Stimulated activated naive CD4-positive, alpha-beta T cell treated with Interleukin-2 at 50 U/mL for 16 hours (primary cell): ENCODE results near the gene RBL1.
"Not testable (repeated sequence)": the region's sequence is repeated elsewhere in the genome, so short reads cannot be mapped to it uniquely, and the experiment has no call there.

ENCODE experiments used
- DNase-seq: peaks from one replicate; lab custom pipeline; 2025; lab: John Stamatoyannopoulos, UW

Gene RBL1, protein sequence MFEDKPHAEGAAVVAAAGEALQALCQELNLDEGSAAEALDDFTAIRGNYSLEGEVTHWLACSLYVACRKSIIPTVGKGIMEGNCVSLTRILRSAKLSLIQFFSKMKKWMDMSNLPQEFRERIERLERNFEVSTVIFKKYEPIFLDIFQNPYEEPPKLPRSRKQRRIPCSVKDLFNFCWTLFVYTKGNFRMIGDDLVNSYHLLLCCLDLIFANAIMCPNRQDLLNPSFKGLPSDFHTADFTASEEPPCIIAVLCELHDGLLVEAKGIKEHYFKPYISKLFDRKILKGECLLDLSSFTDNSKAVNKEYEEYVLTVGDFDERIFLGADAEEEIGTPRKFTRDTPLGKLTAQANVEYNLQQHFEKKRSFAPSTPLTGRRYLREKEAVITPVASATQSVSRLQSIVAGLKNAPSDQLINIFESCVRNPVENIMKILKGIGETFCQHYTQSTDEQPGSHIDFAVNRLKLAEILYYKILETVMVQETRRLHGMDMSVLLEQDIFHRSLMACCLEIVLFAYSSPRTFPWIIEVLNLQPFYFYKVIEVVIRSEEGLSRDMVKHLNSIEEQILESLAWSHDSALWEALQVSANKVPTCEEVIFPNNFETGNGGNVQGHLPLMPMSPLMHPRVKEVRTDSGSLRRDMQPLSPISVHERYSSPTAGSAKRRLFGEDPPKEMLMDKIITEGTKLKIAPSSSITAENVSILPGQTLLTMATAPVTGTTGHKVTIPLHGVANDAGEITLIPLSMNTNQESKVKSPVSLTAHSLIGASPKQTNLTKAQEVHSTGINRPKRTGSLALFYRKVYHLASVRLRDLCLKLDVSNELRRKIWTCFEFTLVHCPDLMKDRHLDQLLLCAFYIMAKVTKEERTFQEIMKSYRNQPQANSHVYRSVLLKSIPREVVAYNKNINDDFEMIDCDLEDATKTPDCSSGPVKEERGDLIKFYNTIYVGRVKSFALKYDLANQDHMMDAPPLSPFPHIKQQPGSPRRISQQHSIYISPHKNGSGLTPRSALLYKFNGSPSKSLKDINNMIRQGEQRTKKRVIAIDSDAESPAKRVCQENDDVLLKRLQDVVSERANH

DNA sequence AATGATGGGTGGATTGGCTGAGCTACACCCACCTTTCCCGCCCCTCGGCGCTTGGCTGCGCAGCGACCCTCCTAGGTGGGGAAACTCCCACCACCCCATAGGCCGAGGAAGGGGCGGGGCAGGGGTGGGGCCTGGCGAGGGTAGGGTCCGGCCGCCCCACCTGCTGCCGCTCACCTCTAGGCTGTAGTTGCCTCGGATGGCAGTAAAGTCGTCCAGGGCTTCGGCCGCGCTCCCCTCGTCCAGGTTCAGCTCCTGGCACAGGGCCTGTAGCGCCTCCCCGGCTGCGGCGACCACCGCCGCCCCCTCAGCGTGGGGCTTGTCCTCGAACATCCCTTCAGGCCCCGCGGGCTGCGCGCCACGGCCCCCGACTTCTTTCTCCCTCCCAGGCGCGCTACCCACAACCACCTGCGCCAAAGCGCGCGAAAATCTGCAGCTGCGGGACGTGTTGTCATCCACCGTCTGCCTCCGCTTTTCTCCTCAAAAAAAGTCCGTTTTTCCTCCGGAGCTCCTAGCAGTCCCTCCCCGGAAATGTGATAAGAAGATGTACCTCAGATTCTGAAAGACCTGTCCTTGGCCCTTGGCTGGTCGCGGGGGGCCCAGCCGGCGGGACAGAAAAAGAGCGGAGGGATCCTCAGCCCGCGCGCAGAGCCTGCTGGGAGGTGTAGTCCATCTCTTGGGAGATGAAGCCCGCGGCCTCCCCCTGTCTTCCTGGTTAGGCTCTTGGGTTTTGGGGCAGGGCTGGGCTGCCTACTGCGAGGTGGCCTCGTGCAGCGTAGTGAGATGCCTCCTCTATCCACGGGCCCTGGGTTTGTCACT is at the start of gene RBL1:
Gene RBL1 (minus strand): TSS at position 399 of the 816 bp plus-strand sequence. CDS start 69 bp downstream, at position 330.
- DNase-seq = peak; percentile 85

DNA sequence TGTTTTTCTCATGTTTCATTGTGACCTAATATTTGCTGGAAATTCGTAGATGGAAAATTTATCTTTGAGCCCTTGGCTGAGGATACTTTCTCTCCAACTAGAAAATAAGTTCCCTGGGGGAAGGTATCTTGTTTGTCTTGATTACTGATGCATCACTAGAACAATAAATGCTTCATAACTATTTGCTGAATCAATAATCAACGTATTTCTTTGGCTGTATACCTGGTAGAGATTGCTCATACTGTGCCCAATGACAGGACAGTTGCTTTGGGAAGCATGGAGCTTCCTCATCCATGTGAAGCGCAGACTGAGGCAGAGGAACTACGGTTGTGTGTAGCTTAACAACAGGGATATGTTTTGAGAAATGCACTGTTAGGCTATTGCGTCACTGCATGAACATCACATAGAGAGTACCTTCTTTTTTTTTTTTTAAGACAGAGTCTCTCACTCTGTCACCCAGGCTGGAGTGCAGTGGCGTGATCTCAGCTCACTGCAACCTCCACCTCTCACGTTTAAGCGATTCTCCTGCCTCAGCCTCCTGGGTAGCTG is 49.1 kb upstream of the RBL1 start:
- no peak for DNase-seq

DNA sequence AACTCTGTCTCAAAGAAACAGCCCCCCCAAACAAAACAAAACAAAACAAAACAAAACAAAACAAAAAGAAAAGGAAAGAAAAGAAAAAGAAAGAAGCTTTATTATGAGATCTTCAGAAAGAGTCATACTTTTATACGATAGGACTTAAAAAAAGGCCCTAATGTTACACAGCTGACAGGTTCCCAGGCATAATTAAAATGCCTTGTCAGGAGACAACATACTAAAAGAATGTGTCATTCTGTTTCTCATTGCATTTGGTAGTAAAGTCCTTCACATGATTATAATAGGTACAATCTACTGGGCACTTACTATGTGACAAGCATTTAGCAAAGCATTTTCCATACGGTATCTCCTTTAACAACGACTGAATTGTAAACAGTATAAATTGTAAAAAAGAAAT is 46.9 kb upstream of the RBL1 start:
- DNase-seq = no peak

DNA sequence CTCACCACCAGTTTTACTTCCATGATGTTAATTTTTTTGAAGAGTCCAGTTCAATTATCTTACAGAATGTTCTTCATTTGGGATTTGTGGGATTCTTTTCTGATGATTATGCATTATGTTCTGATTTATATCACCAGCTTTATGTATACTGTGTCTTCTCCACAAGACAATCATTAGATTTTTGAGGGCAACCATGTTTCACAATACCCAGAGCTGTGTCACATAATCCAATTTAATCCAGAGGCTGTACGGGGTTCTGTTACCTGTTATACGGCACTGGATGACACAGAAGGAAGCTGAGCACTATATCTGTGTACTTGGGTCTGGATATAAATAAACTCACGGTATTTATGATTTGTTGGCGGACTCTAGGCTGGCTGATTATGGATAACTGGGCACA is 41.8 kb upstream of the RBL1 start:
- no peak for DNase-seq

DNA sequence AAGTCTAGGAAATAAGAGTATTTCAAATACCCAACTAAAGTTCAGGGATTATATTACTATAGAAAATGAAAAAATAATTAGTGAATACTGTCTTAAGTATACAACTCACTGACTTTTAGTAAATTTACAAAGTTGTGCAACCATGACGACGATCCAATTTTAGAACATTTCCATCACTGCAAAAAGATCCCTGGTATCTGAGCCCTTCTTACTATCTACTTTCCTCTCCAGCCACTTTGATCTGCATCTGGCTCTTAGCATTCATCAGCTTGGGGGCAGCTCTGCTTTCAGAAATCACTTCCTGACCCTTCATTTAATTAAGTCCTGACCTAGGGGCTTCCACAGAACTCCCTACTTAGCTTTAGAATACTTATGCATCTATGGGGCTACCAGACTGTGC is 38.2 kb upstream of the RBL1 start:
- no peak for DNase-seq

DNA sequence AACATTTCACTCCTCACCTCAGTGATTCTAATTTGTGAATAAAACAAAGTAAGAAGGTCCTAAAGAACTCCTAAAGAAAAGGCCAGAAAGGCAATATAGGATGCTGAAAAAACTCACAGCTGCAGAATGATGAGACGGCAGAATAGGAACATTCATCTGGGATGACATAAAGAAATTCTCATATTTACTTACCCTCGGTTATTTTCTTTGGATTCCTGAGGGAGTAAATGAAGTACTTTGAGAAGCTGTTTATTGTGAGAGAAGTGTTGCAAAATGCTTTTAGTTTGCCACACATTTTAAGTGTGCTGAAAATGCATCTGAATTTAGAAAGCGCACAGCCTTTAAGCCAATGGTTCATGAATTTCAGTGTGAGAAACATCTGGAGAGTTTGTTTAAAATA is 35.7 kb upstream of the RBL1 start:
- DNase-seq = no peak

DNA sequence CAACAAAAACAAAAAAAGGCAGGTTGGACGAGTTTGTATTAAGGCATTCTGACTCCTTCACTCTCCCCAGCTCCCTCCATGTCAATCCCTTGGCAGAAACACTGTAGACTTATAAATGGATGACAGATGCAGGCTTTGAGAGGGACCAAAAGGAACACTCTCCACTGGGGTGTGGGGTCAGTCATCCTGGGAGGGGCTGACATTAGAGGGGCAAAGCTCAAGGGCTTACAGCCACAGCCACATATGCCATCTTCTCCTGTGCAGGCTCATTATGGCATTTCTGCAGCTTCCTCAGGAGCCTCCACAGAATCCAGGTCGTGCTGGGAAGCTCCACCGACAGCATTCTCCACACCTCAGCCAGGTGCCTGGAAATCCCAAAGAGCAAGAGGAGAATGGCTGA is 33.0 kb upstream of the RBL1 start:
- no peak for DNase-seq

DNA sequence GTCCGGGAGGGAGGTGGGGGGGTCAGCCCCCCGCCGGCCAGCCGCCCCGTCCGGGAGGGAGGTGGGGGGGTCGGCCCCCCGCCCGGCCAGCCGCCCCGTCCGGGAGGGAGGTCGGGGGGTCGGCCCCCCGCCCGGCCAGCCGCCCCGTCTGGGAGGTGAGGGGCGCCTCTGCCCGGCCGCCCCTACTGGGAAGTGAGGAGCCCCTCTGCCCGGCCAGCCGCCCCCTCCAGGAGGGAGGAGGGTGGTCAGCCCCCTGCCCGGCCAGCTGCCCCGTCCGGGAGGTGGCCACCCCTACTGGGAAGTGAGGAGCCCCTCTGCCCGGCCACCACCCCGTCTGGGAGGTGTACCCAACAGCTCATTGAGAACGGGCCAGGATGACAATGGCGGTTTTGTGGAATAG is 30.5 kb upstream of the RBL1 start:
- DNase-seq = not testable (repeated sequence)

DNA sequence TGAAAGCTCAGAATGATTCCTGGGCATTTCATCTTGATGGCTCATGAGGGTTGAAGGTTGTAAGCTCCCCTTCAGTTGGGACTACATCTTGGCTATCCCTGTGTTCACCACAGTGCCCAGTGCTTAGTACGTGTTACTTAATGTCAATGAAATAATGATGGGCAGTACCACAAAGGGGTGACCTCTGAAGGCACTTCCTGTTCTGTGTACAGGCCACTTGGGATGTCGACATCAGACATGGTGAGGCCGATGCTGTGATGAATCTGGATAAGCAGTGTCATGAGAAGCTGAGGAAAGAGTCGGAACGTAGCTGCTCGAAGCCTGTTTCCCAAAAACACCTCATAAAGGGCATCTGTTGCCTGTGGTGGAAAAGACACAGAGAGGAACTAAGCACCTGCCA is 27.6 kb upstream of the RBL1 start:
- no peak for DNase-seq

DNA sequence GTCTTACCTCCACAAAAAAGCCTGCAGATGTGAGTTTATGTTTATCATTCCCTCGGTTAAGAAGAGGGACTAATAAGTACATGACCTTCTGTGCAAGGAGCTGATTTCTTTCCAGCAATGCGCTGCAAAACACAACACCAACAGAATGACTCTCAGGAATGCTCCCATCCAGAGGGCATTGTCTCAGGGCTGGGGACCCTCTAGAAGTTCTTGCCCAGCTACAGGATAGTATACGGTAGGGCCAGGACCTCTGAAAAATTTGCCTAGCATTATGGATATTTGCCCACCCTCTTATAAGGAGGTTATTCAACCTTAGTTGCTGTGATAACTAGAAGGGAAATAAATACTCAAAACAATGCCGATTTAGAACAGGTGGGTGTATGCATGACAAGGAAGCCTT is 24.7 kb upstream of the RBL1 start:
- no peak for DNase-seq

DNA sequence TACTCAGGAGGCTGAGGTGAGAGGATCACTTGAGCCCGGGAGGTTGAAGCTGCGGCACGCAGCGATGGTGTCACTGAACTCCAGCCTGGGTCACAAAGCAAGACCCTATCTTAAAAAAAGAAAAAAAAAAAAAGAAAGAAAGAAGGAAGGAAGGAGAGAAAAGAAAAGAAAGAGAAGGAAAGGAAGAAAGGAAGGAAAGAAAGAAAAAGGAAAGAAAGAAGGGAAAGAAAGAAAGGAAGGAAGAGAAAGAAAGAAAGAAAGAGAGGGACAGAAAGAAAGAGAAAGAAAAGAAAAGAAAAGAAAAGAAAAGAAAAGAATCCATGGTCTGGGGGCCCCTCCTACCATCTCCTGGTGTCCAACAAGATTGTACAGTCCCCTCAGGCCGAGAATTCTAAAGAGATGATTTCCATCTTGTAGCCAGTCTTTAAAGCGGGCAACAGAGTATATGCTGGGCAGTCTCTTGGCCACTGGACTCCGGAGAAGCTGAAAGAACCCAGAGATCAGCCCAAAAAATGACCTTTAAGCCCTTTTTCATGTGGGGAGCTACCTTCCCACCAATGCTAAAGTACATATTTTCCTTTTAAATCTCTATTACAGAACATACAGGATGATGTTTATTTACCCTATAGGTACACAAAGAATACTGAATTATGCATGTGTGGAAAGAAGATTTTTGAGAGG is 23.7 kb upstream of the RBL1 start:
- DNase-seq = no peak

DNA sequence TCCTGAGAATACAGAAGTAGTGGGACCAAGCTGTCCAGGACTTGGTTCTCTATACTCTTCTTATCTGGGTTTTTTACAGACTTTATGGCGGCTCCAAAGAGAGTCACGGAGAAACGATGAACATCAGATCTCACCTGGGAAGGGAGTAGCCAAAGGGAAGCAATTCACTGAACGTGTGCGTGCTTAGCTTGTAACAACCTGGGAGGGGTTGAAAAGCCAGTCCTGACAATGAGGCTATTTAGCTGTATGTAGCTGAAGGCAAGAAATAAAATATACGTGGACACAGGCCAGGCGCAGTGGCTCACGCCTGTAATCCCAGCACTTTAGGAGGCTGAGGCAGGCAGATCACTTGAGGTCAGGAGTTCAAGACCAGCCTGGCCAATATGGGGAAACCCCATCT is 18.2 kb upstream of the RBL1 start:
- DNase-seq = no peak

DNA sequence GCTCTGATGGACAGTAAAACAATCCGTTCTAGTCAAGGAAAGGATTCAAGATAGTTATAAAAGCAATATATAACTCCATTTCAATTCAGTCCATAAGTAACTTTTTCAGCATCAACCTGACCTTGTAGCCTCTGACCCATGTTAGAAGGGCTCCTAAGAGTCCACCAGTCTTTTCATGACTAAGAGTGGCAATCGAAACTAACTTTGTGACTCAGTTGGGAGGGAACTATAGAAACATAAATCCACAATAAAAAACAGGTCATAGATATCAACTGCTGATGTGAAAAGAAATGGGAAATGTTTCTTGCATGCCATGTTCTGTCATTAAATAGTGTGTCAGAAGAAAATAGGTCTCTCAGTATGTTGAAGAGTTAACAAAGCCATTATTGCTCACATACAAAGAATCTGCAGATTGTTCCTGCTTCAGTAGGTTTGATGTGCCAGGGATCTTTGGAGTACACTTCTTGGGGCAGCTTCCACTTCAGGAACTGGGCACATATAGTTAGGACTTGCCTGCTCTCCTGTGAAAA is 16.2 kb upstream of the RBL1 start:
- DNase-seq = no peak

DNA sequence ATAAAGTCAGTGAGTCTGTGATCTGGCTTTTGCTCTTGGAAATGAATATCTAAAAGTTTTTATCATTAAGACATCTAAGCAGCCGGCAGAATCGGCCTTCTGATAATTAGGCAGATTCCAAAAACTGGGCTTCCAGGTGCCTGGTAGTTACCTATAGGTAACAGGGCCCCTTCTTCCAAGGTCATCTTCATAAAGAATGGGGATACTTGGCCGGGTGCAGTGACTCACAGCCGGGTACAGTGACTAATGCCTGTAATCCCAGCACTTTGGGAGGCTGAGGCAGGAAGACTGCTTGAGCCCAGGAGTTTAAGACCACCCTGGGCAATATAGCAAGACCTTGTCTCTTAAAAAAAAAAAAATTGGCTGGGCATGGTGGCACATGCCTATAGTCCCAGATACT is 12.9 kb upstream of the RBL1 start:
- no peak for DNase-seq

DNA sequence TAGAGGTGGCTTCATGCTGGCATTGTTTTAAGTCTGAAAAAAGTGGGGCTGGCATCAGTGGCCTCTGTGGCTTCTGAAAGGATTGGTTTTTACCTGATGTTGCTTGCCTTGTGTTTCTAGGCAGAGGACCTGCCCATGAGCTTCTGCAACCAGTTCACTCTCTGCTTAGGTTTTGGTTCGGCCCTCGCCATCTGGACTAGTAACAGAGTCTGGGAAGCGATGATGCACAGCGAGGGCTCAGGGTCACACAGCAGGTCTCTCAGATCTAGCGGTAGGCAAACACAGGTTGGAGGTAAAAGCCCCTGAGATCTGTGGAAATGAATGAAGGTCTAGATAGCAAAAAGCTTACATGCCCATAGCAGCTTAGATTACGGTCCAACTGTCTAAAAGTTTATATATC is 6.8 kb upstream of the RBL1 start:
- no peak for DNase-seq

DNA sequence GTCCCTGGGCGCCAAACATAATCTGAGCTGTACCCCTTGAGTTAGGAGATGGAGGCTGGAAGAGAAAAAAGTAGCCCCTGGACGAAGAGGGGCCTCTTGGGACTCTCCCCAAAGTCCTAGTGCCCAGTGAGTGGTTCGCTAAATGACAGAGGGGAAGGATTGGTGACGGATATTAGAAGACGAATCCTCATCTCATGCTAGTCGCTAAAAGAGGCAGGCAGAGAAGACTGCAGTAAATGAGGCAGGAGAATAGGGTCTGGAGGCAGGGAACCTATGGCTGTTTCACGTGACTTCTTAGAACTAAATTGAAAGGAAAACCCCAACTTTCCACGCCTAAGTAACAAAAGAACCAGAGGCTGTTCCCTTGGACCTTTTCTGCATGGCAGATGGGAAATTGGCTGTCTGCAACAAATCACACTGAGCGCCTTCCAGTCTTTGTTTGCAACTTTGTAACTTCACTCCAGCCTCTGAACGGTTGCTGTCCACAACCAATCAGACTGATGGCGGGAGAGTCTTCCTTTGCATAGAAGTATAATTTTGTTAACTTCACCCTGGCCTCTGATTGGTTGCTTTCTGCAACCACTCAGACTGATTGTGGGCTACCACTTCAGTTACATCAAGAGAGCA is 731 bp upstream of the RBL1 start:
- DNase-seq = no peak

DNA sequence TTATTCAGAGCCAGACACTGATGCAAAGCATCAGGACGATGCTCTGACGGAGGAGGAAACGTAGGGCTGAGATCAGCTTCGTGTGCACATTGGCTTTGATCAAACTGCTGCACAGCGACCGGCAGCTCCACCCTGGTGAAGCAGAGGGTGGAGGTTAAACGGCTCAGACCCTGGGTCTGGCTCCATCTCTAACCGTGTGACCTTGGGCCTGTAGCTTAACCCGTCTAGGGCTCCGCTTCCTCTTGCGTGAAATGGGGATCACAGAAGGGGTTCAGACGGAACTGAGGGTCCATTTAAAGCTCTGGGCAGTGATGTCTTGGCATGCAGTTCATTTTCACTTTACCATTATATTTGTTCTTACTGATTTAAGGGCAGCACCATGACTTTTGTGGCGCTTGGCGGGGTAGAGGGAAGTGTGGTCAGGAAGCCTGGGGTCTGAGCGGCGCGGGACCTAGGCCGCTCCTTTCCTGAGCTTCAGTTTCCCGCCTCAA is 644 bp downstream of the RBL1 start:
- DNase-seq = peak; percentile 33

DNA sequence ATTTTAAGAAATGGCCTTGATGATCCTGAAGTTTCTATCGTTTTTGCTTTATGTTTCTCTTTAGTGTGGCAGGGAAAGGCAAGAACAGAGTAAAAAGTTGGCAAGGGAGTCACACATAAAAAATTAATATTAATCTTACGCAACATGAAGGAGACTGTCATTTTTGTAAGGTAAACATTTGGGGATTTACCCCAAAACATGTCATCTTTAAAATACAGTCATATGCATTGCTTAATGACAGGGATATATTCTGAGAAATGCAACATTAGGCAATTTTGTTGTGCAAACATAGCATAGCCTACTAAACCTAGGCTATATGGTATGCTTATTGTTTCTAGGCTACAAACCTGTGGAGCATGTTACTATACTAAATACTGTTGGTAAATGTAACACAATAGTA is 5.4 kb downstream of the RBL1 start:
- no peak for DNase-seq

DNA sequence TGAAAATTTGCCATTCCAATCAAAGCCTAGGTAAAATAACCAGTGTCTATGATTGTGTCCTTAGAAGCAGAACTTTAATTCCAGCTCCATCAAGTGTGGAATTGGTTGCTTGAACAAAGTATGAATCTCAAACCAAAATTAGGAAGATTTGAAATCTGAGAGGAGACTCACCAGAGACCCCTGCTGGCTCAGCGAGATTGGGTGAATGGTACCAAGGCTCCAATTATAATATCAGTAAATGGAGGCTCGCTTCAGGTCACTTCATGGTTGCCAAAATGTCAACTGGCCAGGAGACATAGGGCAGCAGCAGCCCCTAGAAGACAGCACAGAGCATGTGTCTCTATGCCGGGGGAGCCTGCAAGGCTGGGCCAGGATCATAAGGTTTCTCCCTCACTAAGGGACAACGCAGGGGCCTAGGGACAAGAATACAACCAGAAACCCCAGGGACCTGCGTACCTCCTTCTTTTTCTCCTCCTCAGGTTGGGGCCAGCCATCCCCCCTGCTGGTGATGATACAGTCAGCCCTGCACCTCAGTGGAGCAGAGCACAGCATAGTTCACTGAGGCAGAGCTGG is 14.0 kb downstream of the RBL1 start:
- DNase-seq = peak; percentile 6

DNA sequence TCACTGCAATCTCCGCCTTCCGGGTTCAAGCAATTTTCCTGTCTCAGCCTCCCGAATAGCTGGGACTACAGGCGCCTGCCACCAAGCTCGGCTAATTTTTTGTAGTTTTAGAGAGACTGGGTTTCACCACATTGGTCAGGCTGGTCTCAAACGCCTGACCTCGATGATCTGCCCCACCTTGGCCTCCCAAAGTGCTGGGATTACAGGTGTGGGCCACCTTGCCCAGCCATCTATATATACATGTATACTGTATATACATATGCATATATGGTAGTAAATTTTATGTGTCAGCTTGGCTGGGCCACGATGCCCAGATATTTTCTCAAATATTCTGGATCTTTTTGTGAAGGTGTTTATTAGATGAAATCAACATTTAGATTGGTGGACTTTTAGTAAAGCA is 18.8 kb downstream of the RBL1 start:
- no peak for DNase-seq
